SK-MEL-5 (cell line): ENCODE measurements around the gene ANKRD40. TPM values are rescaled to one million over a fixed set of nuclear protein-coding genes. Genes with fewer than 3 reads are reported as not detected.

Experiments
- DNase-seq: peaks from one replicate; pipeline ENCODE4 v3.0.0-alpha.2; 2016; ENCODE audit warnings: low read depth, low spot score
- in situ Hi-C: cut with HindIII; loops from 2 replicates; pipeline ENCODE4 v1.10.0; 2016; ENCODE audit warnings: low sequenced_read_pairs, high pct_unique_total_duplicates, low pct_unique_long_range_greater_than_20kb
- small RNA-seq, 2 experiments: library from RNA; depleted of rRNA; stranded (forward); fragments of <200 nt; gene quantifications; one replicate each; pipeline ENCODE3, GENCODE V24; 2014
- total RNA-seq: library from RNA; depleted of rRNA; stranded (reverse); fragments of >200 nt; shearing (Covaris generic); gene quantifications from 2 replicates; pipeline ENCODE4 v1.2.3, GENCODE V29; 2014; rRNA removed

The ANKRD40 gene
- total RNA-seq, 1 experiment from 2014 or later, result 53.4 TPM

GRCh38 chr17:50645748-50646682, 61.7 kb downstream of the ANKRD40 start:
- DNase-seq, result no peak
- in situ Hi-C loops, result no loop called here

Small RNA genes lying within 50 kb of the gene (small RNA-seq; reads per million reads assigned to genes)
- 0 reads per million in 2 experiments for gene RF00019

Other genes with a start within 250 kb of the ANKRD40 start
- not detected in 2 replicates for gene CHAD, start 239.0 kb downstream of the ANKRD40 start, total RNA-seq
- gene RSAD1, start 229.1 kb downstream of the ANKRD40 start, total RNA-seq, result 35.7 and 41.4 TPM in 2 replicates
- gene MYCBPAP, start 199.5 kb downstream of the ANKRD40 start, total RNA-seq, result 0.32 and 1.5 TPM in 2 replicates
- gene EPN3, start 175.2 kb downstream of the ANKRD40 start, total RNA-seq, result 0.03 TPM in 1 of 2 replicates, not detected in the other
- gene SPATA20, start 160.7 kb downstream of the ANKRD40 start, total RNA-seq, result 46.6 and 50.9 TPM in 2 replicates
- not detected in 2 replicates for gene CACNA1G, start 147.2 kb downstream of the ANKRD40 start, total RNA-seq
- not detected in 2 replicates for gene ABCC3, start 73.0 kb downstream of the ANKRD40 start, total RNA-seq
- 29.4 and 38.2 TPM in 2 replicates for gene LUC7L3, start 11.7 kb upstream of the ANKRD40 start, total RNA-seq
- not detected in 2 replicates for gene ANKRD40CL, start 59.6 kb upstream of the ANKRD40 start, total RNA-seq
- not detected in 2 replicates for gene WFIKKN2, start 127.7 kb upstream of the ANKRD40 start, total RNA-seq
- gene TOB1, start 158.4 kb upstream of the ANKRD40 start, total RNA-seq, result 23.3 and 23.7 TPM in 2 replicates